Spleen (tissue), 11 donors: ENCODE data around the gene TSHZ3. TPM values are rescaled to one million over a fixed set of nuclear protein-coding genes. Genes with fewer than 3 reads are reported as not detected.

ENCODE experiments used
- DNase-seq: peaks from one replicate; pipeline ENCODE4 v3.0.0-alpha.2; 2020
- H3K27ac ChIP-seq, 8 donors: fragments of 200-600 bp; sonication (generic) in 7 of 8; 1 replicate in 4 of 8; 2 replicates in 4 of 8; pipeline versions ENCODE4 v1.5.0 to v1.8.0; 2016 to 2021; ENCODE audit warnings: inconsistent platforms in 4 of 8, mild to moderate bottlenecking in 4 of 8, moderate library complexity in 1 of 8
- H3K27me3 ChIP-seq, 7 donors: fragments of 200-600 bp; sonication (generic) in 6 of 7; replicated peaks in 1 of 7; 1 replicate in 4 of 7; 2 replicates in 3 of 7; pipeline versions ENCODE4 v1.5.0 to v1.8.0; 2016 to 2021; ENCODE audit warnings: inconsistent platforms in 3 of 7, mild to moderate bottlenecking in 1 of 7
- H3K36me3 ChIP-seq, 6 donors: fragments of 200-600 bp; sonication (generic) in 5 of 6; 1 replicate in 4 of 6; 2 replicates in 2 of 6; pipeline versions ENCODE4 v1.5.0 to v1.8.0; 2016 to 2021; ENCODE audit warnings: inconsistent platforms in 2 of 6
- H3K4me1 ChIP-seq, 6 donors: fragments of 200-600 bp; sonication (generic) in 5 of 6; 1 replicate in 3 of 6; 2 replicates in 3 of 6; pipeline versions ENCODE4 v1.5.0 to v1.8.0; 2016 to 2021; ENCODE audit warnings: inconsistent platforms in 3 of 6
- H3K4me3 ChIP-seq, 8 donors: fragments of 200-600 bp; sonication (generic) in 7 of 8; 1 replicate in 4 of 8; 2 replicates in 4 of 8; pipeline versions ENCODE4 v1.5.0 to v1.8.0; 2016 to 2021; ENCODE audit warnings: inconsistent platforms in 4 of 8, mild to moderate bottlenecking in 4 of 8, moderate library complexity in 2 of 8
- H3K9me3 ChIP-seq, 8 donors: fragments of 200-600 bp; sonication (generic) in 7 of 8; 1 replicate in 4 of 8; 2 replicates in 4 of 8; pipeline versions ENCODE4 v1.5.0 to v1.8.0; 2016 to 2021; ENCODE audit warnings: inconsistent platforms in 4 of 8
- POLR2A ChIP-seq, 3 donors: fragments of 450-650 bp; IDR thresholded peaks; one replicate each; pipeline ENCODE4 v1.5.1; 2017; ENCODE audit warnings: antibody characterized with exemption in 3 of 3, mild to moderate bottlenecking in 1 of 3
- POLR2AphosphoS5 ChIP-seq, 3 donors: sonication (generic); formaldehyde crosslinking; IDR thresholded peaks; one replicate each; pipeline ENCODE4 v1.5.1; 2017; ENCODE audit warnings: antibody characterized with exemption in 3 of 3
- WGBS, 5 donors: extraction: QIAGEN DNeasy Blood & Tissue Kit in 3 of 5; methylation state at CpG; one replicate each; pipeline versions ENCODE4 v1.1.5 to v1.1.7; 2013 to 2018; 5-methylcytosine and 5-hydroxymethylcytosine counted together
- intact Hi-C: fragments of 100-400 bp; cut with DNase I; formaldehyde crosslinking; loops from one replicate; pipeline ENCODE4 v1.15.0; 2023; ENCODE audit warnings: low total_unique reads
- polyA plus RNA-seq, 3 donors: library from polyadenylated mRNA; stranded (reverse); fragments of 200-250 nt; gene quantifications; one replicate each; pipeline ENCODE4 v1.2.1, GENCODE V29; 2013
- total RNA-seq, 7 donors: library from RNA; depleted of rRNA in 3 of 7; stranded (reverse); fragments of >200 nt in 3 of 7; fragmentation: NEBNext Ultra II Directional in 4 of 7; extraction: Animal tissue kit (Norgen Biotek cat#: 25700) in 4 of 7; gene quantifications; one replicate each; pipeline versions ENCODE4 v1.1.0 to v1.2.1, GENCODE V29; 2016 to 2021
- TF ChIP-seq, protein P1 (sequence below), 11 experiments: fragments of 200-600 bp in 7 of 11; fragments of 450-650 bp in 4 of 11; sonication (generic) in 4 of 11; IDR thresholded peaks in 8 of 11; conservative IDR thresholded peaks in 3 of 11; 1 replicate in 7 of 11; 2 replicates in 4 of 11; pipeline versions ENCODE4 v1.4.0 to v1.8.0; 2016 to 2021; ENCODE audit warnings: antibody characterized with exemption in 11 of 11, inconsistent platforms in 4 of 11, mild to moderate bottlenecking in 1 of 11
- donor health status: healthy with polysubstance abuse.
- donor health status: DM: no; HTN: no; CAD: no; lungs with moderate emphysema.
- donor health status: DM: no; HTN: no; CAD: no.
- donor health status: Bipolar disorder and iron deficiency.
- donor health status: healthy.
- donor health status: DM: no; HTN: no; CAD: no.
- donor health status: DM: yes; HTN: yes; CAD: no.

TSHZ3 gene
- total and polyA plus RNA-seq, 10 donors: 1.2 to 24.6 (median 13.4) TPM

DNA sequence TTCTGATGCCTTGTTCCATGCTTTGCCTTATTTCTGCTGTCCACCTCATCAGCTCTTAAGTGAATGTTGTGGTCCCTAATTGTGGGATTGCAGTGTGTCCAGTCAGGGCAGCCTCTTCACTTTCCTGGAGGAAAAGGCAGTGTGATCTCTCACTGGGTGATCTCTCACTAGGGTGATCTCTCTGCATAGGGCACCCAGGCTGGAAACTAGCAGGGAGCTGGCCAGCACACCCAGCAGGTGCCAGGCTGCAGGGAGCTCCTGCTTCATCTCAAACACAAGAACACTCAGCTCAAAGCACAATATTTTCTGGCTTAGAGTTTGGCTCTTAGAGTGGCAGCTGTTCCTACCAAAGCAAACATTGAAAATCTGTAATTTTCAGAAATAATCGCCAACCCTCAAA is 36.5 kb upstream of the TSHZ3 start:
- H3K4me3 ChIP-seq: no peak overlapping the region
- H3K36me3 ChIP-seq: no peaks in the 10 kb centered on the region
- no peak overlapping the region for H3K27ac ChIP-seq
- H3K9me3 ChIP-seq: no peaks in the 10 kb centered on the region
- TF ChIP-seq POLR2A (IDR thresholded peaks at IDR 0.05) (no peak), POLR2AphosphoS5 (IDR thresholded peaks at IDR 0.05) (no peak)
- TF ChIP-seq, protein P1, sequence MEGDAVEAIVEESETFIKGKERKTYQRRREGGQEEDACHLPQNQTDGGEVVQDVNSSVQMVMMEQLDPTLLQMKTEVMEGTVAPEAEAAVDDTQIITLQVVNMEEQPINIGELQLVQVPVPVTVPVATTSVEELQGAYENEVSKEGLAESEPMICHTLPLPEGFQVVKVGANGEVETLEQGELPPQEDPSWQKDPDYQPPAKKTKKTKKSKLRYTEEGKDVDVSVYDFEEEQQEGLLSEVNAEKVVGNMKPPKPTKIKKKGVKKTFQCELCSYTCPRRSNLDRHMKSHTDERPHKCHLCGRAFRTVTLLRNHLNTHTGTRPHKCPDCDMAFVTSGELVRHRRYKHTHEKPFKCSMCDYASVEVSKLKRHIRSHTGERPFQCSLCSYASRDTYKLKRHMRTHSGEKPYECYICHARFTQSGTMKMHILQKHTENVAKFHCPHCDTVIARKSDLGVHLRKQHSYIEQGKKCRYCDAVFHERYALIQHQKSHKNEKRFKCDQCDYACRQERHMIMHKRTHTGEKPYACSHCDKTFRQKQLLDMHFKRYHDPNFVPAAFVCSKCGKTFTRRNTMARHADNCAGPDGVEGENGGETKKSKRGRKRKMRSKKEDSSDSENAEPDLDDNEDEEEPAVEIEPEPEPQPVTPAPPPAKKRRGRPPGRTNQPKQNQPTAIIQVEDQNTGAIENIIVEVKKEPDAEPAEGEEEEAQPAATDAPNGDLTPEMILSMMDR (IDR thresholded peaks at IDR 0.05 in 8 of 11, conservative IDR thresholded peaks at IDR 0.05 in 3 of 11): no peak
- H3K4me1 ChIP-seq: no peaks in the 10 kb centered on the region
- intact Hi-C loops: no loop called here
- 85 to 100% (median 90%) methylated on average over 1 of the region's 1 CpG for WGBS, 5 donors
- no peak for DNase-seq
- H3K27me3 ChIP-seq: peaks cover 0 to 17% (median 0%) of the 10 kb centered on the region in 7 donors

DNA sequence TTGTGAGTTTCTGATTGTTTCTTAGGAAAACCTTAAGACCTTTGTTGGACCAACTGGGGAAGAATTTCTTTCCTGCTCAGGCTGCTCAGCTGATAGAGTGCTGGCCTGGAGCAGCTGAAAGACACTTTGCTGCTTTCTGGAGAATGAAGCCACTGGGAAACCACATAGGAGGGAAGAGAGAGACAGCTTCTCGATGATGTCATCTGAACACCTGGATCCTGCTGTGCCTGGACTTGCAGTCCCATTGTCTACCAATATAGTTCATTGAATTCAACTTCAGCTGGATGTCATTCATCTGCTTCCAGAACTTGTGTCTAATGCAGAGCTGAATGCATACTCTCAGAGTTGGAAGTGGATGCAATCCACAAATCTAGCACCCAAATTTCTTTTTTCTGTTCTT is 34.3 kb upstream of the TSHZ3 start:
- Histone ChIP-seq H3K36me3 (no peaks in the 10 kb centered on the region), H3K4me1 (no peaks in the 10 kb centered on the region), H3K9me3 (no peaks in the 10 kb centered on the region), H3K4me3 (no peak overlapping the region), H3K27ac (no peak overlapping the region), H3K27me3 (peaks cover 0 to 17% (median 0%) of the 10 kb centered on the region in 7 donors)
- 72 to 95% (median 87%) methylated on average over 1 of the region's 1 CpG for WGBS, 5 donors
- TF ChIP-seq POLR2AphosphoS5 (IDR thresholded peaks at IDR 0.05): no peak
- TF ChIP-seq, protein P1 (IDR thresholded peaks at IDR 0.05 in 8 of 11, conservative IDR thresholded peaks at IDR 0.05 in 3 of 11): no peak
- TF ChIP-seq POLR2A (IDR thresholded peaks at IDR 0.05): no peak
- intact Hi-C loops: no loop called here
- no peak for DNase-seq

DNA sequence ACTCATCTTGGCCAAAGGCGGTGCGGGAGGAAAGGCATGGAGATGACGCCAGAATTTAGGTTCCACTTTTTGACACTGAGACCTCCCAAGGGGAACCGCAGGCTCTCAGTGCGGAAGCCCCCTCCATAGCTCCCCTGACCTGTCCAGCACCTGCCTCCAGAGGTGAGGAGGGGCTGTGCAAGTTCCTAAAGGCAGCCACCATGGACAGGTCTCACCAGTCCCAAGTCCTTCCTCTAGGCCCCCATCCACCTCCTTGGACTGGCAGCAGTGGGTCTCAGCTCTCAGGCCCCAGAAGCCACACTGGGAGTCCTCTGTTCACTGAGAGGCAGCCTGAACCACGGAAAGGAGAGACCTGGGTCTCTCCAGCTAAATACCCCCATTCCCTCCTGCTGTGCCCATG is 31.6 kb upstream of the TSHZ3 start:
- Histone ChIP-seq H3K36me3 (no peaks in the 10 kb centered on the region), H3K9me3 (no peaks in the 10 kb centered on the region), H3K27ac (no peak overlapping the region), H3K4me1 (no peaks in the 10 kb centered on the region), H3K4me3 (no peak overlapping the region), H3K27me3 (peaks cover 0 to 14% (median 0%) of the 10 kb centered on the region in 7 donors)
- 82 to 92% (median 85%) methylated on average over 6 of the region's 6 CpGs for WGBS, 5 donors
- intact Hi-C loops: no loop called here
- DNase-seq: no peak
- TF ChIP-seq POLR2A (IDR thresholded peaks at IDR 0.05): no peak
- TF ChIP-seq POLR2AphosphoS5 (IDR thresholded peaks at IDR 0.05): no peak
- TF ChIP-seq, protein P1 (IDR thresholded peaks at IDR 0.05 in 8 of 11, conservative IDR thresholded peaks at IDR 0.05 in 3 of 11): no peak

DNA sequence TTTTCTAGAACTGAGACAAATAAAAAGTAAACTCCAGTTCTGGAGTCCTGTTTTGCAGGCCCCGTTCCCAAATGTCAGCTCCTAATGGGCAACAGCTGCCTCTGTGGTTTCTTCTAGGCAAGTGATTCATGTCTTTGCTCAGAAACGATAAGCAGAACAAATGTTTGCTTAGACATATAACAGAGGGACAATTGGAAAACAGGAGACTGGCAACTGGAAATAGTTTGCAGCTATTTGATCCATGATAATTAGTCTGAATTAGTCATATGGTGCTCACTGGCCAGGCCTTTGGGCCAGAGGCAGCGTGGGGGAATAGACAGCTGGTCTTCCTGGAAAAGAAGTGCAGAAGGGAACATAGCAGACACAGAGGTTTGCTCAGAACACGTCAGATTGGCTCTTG is 29.2 kb upstream of the TSHZ3 start:
- WGBS, 5 donors: 43 to 55% (median 49%) methylated on average over 4 of the region's 4 CpGs
- intact Hi-C loops: no loop called here
- no peak for DNase-seq
- no peaks in the 10 kb centered on the region for H3K36me3 ChIP-seq
- no peak overlapping the region for H3K4me3 ChIP-seq
- no peaks in the 10 kb centered on the region for H3K4me1 ChIP-seq
- peaks cover 0 to 11% (median 0%) of the 10 kb centered on the region in 7 donors for H3K27me3 ChIP-seq
- TF ChIP-seq, protein P1 (IDR thresholded peaks at IDR 0.05 in 8 of 11, conservative IDR thresholded peaks at IDR 0.05 in 3 of 11): no peak
- TF ChIP-seq POLR2A (IDR thresholded peaks at IDR 0.05) (no peak), POLR2AphosphoS5 (IDR thresholded peaks at IDR 0.05) (peak in 1 of 3 donors; percentile 38)
- peaks cover 0 to 6% (median 0%) of the 10 kb centered on the region in 8 donors for H3K9me3 ChIP-seq
- H3K27ac ChIP-seq: peak overlapping the region in 2 of 8 donors; percentile 15 to 20
